Forelimb muscle (tissue), 1 donor: ENCODE results near the gene HMOX2. TPM values are rescaled to one million over a fixed set of nuclear protein-coding genes. Genes with fewer than 3 reads are reported as not detected.
A peak's percentile ranks its signal among the peaks of the same experiment; 100 is the strongest.

Source experiments
- DNase-seq: peaks from one replicate; pipeline ENCODE4 v3.0.0-alpha.2; 2013; ENCODE audit warnings: low read depth
- polyA plus RNA-seq: library from polyadenylated mRNA; unstranded; fragments of 120-200 nt; gene quantifications from one replicate; pipeline ENCODE4 v1.2.1, GENCODE V29; 2013; ENCODE audit not compliant: insufficient read length

HMOX2 gene
- polyA plus RNA-seq, 1 donor: 36.2 TPM

- DNase-seq: no peak
Observed at GRCh38 chr16:4463522-4464163, 12.6 kb upstream of the HMOX2 start.

GRCh38 chr16:4465977-4466779 lies 10.0 kb upstream of the HMOX2 start:
- no peak for DNase-seq

GRCh38 chr16:4467916-4468315 lies 8.3 kb upstream of the HMOX2 start:
- no peak for DNase-seq

GRCh38 chr16:4468972-4469371 lies 7.2 kb upstream of the HMOX2 start:
- no peak for DNase-seq

- DNase-seq: no peak
Observed at GRCh38 chr16:4471869-4472268, 4.3 kb upstream of the HMOX2 start.

- no peak for DNase-seq
Observed at GRCh38 chr16:4472880-4473279, 3.3 kb upstream of the HMOX2 start.

- DNase-seq: peak; percentile 73
Observed at GRCh38 chr16:4474192-4474961, 1.8 kb upstream of the HMOX2 start, which contains the start of gene NMRAL1. Gene NMRAL1 (minus strand): TSS chr16:4474625. CDS start chr16:4474132, 493 bp downstream.

GRCh38 chr16:4477966-4478365 lies 1.8 kb downstream of the HMOX2 start:
- no peak for DNase-seq

GRCh38 chr16:4481526-4481925 lies 5.3 kb downstream of the HMOX2 start:
- no peak for DNase-seq

GRCh38 chr16:4481963-4482362 lies 5.8 kb downstream of the HMOX2 start:
- DNase-seq: no peak

- no peak for DNase-seq
Observed at GRCh38 chr16:4486126-4486893, 10.1 kb downstream of the HMOX2 start.

GRCh38 chr16:4487955-4488498 lies 11.8 kb downstream of the HMOX2 start:
- no peak for DNase-seq

GRCh38 chr16:4488499-4488967 lies 12.3 kb downstream of the HMOX2 start:
- DNase-seq: no peak

- no peak for DNase-seq
Observed at GRCh38 chr16:4489030-4489429, 12.8 kb downstream of the HMOX2 start.

GRCh38 chr16:4491898-4492297 lies 15.7 kb downstream of the HMOX2 start:
- DNase-seq: no peak

GRCh38 chr16:4494746-4495490 lies 18.7 kb downstream of the HMOX2 start:
- DNase-seq: no peak

GRCh38 chr16:4495766-4496165 lies 19.6 kb downstream of the HMOX2 start:
- no peak for DNase-seq

GRCh38 chr16:4496305-4496704 lies 20.1 kb downstream of the HMOX2 start:
- DNase-seq: no peak

GRCh38 chr16:4498546-4499195 lies 22.5 kb downstream of the HMOX2 start:
- no peak for DNase-seq

- DNase-seq: no peak
Observed at GRCh38 chr16:4499196-4499555, 23.0 kb downstream of the HMOX2 start.
